ENCODE results near the gene CRTC3.
A peak's percentile ranks its signal among the peaks of the same experiment; 100 is the strongest.

CRTC3 gene, protein sequence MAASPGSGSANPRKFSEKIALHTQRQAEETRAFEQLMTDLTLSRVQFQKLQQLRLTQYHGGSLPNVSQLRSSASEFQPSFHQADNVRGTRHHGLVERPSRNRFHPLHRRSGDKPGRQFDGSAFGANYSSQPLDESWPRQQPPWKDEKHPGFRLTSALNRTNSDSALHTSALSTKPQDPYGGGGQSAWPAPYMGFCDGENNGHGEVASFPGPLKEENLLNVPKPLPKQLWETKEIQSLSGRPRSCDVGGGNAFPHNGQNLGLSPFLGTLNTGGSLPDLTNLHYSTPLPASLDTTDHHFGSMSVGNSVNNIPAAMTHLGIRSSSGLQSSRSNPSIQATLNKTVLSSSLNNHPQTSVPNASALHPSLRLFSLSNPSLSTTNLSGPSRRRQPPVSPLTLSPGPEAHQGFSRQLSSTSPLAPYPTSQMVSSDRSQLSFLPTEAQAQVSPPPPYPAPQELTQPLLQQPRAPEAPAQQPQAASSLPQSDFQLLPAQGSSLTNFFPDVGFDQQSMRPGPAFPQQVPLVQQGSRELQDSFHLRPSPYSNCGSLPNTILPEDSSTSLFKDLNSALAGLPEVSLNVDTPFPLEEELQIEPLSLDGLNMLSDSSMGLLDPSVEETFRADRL

DNA sequence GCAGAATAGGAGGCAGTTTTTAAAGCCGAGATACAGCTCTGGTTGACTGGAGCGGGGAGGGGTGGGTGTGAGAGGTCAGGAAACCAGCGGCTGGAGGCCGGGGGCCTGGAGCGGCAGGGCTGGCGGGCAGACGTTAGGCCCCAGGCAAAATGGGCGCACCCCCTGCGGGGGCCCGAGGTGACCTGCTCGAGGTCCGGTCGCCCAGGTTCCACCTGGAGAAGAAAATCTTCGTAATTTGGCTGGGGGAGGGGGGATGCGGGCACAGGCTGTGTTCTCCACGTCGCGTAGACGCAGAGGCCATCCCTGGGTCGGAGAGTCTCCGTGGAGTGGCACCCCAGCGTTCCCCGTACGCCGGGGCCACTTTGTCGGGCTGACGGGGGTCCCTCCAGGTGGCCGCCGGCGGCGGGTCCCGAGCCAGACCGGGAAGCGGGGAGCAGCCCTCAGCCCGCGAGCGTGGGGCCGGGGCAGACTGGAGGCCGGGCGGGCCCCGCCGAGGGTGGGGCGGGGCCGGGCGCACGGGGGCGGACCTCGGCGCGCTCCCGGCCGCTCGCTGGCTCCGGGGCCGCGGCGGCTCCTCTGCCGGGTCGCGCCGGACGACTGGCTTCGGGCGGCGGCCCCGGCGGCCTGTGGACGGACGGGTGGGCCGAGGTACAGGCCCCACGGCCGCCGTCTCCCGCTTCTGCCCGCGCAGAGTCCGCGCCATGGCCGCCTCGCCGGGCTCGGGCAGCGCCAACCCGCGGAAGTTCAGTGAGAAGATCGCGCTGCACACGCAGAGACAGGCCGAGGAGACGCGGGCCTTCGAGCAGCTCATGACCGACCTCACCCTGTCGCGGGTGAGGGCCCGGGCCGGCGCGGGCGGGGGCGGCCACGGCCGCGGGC lies at the start of gene CRTC3:
TSS of gene CRTC3 (plus strand) at position 553 of the 879 bp plus-strand sequence. CDS start at position 702, 149 bp downstream.
- peak; percentile 71 for DNase-seq (ENCODE audit: low read depth)
- TF ChIP-seq, protein P1, sequence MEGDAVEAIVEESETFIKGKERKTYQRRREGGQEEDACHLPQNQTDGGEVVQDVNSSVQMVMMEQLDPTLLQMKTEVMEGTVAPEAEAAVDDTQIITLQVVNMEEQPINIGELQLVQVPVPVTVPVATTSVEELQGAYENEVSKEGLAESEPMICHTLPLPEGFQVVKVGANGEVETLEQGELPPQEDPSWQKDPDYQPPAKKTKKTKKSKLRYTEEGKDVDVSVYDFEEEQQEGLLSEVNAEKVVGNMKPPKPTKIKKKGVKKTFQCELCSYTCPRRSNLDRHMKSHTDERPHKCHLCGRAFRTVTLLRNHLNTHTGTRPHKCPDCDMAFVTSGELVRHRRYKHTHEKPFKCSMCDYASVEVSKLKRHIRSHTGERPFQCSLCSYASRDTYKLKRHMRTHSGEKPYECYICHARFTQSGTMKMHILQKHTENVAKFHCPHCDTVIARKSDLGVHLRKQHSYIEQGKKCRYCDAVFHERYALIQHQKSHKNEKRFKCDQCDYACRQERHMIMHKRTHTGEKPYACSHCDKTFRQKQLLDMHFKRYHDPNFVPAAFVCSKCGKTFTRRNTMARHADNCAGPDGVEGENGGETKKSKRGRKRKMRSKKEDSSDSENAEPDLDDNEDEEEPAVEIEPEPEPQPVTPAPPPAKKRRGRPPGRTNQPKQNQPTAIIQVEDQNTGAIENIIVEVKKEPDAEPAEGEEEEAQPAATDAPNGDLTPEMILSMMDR (IDR thresholded peaks at IDR 0.05; ENCODE audit: insufficient read depth, low read depth, low read length, missing control alignments) = peak; percentile 13
- H3K4me3 ChIP-seq (ENCODE audit: low read depth, low read length) = peak within 1 kb of the TSS; percentile 81

DNA sequence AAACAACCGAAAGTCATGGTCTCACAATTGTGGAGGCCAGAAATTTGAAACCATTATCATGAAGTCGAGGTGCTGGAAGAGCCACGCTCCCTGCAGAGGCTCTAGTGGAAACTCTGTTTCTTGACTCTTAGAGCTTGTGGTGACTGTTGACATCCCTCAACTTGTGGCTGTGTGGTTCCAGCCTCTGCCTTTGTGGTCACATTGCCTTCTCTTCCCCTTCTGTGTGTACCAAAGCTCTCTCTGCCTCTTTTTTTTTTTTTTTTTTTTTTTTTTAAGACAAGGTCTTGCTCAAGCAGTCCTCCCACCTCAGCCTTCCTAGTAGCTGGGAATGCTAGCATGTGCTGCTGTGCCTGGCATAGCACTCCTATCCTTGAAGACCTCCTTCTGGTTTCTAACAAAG lies 48.7 kb upstream of the CRTC3 start:
- TF ChIP-seq, protein P1 (IDR thresholded peaks at IDR 0.05; ENCODE audit: insufficient read depth, low read depth, low read length, missing control alignments) = no peak
- peak; percentile 29 for DNase-seq (ENCODE audit: low read depth)
- H3K4me3 ChIP-seq (ENCODE audit: low read depth, low read length) = no peak overlapping the region

DNA sequence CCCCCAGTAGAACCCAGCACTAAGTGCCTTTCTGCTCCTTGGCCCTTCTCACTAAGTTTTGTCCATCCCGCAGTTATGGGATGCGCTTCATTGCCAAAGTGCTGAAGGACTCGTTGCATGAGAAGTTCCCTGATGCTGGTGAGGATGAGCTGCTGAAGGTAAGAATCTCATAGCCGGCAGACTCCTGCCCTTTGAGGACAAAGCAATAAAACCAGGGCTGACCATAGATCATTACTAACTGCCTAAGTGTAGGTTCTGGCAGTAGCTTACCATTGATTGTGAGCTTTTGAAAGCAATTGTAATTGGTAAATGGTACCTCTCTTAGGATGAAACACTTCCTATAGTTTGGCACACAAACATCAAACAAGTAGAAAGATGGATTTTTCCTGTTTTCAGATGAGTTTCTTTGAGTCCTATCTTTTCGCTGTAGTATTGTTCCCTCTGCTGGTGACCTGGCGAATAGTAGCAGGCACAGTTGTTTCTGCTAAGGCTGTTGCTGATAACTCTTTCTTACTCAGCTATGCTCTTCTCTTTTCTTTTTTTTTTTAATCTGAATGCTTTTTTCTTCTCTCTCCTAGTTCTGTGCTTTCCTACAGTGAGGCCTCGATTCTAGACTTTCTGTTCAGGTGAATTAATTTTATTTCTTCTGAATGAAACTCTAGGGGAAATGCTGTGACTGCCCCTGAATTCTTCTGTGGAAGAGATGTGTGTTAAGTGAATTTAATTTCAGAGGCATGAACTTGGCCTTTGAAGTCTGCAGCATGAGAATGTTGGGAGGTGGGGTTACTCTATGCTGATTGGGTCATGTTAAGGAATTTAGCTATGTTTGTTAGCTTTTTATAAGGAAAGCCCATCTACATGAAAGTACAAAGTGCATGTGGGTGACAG lies 47.4 kb upstream of the CRTC3 start:
- DNase-seq (ENCODE audit: low read depth) = peak; percentile 54
- no peak overlapping the region for H3K4me3 ChIP-seq (ENCODE audit: low read depth, low read length)
- TF ChIP-seq, protein P1 (IDR thresholded peaks at IDR 0.05; ENCODE audit: insufficient read depth, low read depth, low read length, missing control alignments) = peak; percentile 65

DNA sequence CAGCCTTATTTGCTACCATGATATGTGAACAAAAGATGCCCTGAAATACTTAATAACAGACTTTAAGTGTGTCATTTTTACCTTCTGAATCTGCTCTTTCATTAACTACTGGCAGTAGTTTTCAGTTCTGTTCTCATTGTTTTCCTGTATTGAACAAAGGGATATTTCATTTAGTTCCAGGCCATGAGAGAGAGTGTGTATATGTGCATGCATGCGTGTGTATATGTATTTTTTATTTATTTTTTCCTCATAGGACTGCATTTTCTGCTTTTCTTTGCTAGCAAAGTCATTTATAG lies 46.8 kb upstream of the CRTC3 start:
- TF ChIP-seq, protein P1 (IDR thresholded peaks at IDR 0.05; ENCODE audit: insufficient read depth, low read depth, low read length, missing control alignments) = no peak
- DNase-seq (ENCODE audit: low read depth) = no peak
- no peak overlapping the region for H3K4me3 ChIP-seq (ENCODE audit: low read depth, low read length)

DNA sequence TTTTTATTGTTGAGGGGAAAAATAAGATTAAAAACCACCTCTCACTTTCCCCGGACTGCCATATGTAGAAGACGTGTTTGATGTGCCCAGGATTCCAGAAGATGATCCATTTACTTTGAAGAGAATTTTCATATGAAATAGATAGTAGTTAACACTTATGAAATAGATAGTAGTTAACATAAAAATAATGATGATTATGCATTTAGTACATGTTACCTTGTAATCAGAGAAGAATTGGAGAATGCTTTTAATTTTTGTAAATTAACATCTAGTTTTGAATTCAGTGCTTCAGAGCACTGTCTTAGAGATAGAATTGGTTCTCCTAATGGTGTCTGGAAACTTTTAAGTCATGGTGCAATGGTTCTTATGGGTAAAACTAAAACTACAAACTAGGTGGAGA lies 46.1 kb upstream of the CRTC3 start:
- TF ChIP-seq, protein P1 (IDR thresholded peaks at IDR 0.05; ENCODE audit: insufficient read depth, low read depth, low read length, missing control alignments) = no peak

DNA sequence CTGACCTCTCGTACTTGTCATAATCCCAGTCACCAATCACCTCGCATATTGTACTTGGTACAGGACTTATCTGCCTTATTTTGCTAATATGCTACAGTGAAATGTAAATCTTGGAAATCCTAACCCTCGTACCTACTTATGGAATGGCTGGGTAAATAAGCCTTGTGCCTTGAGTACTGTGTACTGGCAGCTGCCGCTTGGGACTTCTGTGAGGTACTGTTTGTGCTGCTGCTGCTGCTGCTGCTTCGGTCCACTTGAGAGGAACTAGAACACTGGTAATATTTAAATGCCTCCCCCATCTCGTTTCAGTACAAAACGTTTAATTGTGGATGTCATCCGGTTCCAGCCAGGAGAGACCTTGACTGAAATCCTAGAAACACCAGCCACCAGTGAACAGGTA lies 42.5 kb upstream of the CRTC3 start:
- TF ChIP-seq, protein P1 (IDR thresholded peaks at IDR 0.05; ENCODE audit: insufficient read depth, low read depth, low read length, missing control alignments) = no peak
- no peak overlapping the region for H3K4me3 ChIP-seq (ENCODE audit: low read depth, low read length)
- no peak for DNase-seq (ENCODE audit: low read depth)

More for the DNA sequence above, 46.1 kb upstream of the CRTC3 start:
- H3K4me3 ChIP-seq (ENCODE audit: low read depth, low read length) = no peak overlapping the region
- DNase-seq (ENCODE audit: low read depth) = no peak

All from GM12865 (cell line).